ENCODE measurements around the gene CACNB1.

The CACNB1 gene

GRCh38 chr17:39239640-39240314, 42.3 kb upstream of the CACNB1 start:
- TF ChIP-seq, protein P1, sequence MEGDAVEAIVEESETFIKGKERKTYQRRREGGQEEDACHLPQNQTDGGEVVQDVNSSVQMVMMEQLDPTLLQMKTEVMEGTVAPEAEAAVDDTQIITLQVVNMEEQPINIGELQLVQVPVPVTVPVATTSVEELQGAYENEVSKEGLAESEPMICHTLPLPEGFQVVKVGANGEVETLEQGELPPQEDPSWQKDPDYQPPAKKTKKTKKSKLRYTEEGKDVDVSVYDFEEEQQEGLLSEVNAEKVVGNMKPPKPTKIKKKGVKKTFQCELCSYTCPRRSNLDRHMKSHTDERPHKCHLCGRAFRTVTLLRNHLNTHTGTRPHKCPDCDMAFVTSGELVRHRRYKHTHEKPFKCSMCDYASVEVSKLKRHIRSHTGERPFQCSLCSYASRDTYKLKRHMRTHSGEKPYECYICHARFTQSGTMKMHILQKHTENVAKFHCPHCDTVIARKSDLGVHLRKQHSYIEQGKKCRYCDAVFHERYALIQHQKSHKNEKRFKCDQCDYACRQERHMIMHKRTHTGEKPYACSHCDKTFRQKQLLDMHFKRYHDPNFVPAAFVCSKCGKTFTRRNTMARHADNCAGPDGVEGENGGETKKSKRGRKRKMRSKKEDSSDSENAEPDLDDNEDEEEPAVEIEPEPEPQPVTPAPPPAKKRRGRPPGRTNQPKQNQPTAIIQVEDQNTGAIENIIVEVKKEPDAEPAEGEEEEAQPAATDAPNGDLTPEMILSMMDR (IDR thresholded peaks at IDR 0.05; ENCODE audit: extremely low read depth, missing control alignments), result peak; percentile 79
- DNase-seq (ENCODE audit: low spot score), result peak; percentile 70

DNA sequence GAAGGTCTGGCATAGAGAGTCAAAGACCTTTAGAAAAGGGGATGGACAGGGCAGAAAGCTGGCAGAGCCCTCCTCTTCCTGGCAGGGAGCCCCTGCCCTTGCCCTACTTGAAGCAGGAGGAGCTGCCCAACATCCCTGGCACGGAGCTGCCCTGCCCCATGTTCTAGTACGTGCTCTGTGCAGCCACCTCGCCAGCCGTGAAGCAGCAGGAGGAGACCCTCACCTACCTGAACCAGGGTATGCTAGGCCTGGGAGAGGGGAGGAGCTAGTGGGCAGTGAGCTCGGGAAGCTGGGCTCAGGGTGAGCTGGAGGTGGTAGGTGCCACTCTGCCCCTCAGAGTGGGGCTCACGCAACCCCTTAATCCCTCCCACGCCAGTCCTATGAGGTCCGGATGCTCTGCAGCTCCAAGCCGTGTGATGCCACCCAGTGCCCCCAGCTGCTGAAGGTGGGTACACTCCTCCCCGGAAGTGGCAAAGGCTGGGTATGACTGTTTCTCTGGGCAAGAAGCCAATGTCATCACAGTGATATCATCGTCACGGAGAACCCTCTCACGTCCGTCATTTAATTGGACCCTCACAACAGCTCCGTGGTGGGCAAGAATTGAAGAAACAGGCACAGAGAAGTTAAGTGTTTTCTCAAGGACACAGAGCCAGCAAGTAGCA, 41.0 kb upstream of the CACNB1 start:
- TF ChIP-seq, protein P1 (IDR thresholded peaks at IDR 0.05; ENCODE audit: extremely low read depth, missing control alignments), result no peak

GRCh38 chr17:39237586-39237985, 40.1 kb upstream of the CACNB1 start:
- TF ChIP-seq, protein P1 (IDR thresholded peaks at IDR 0.05; ENCODE audit: extremely low read depth, missing control alignments), result no peak
- no peak for DNase-seq (ENCODE audit: low spot score)

More for the DNA sequence above, 41.0 kb upstream of the CACNB1 start:
- no peak for DNase-seq (ENCODE audit: low spot score)

DNA sequence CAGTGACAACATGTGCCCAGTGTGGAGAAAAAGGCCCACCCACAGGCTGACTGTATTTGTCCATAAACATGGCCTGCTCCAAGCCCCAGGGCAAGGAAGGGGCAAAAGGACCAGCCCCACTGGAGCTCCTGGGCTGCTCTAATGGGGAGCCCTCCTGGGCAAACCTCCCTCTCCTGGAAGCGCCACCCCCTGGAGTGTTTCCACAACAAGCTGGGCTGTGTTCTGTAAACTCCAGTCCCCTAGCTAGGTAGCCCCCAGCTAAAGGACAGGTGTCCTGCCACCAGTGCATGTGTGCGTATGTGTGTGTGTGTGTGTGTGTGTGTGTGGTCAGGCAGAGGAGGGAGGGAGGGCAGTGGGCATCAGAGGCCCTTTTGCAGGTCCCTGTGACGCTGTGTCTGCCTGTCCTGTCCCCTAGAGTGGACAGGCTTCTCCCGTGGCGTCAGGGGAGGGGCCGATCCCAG, 39.5 kb upstream of the CACNB1 start:
- no peak for DNase-seq (ENCODE audit: low spot score)

GRCh38 chr17:39236450-39236927, 39.0 kb upstream of the CACNB1 start:
- no peak for DNase-seq (ENCODE audit: low spot score)
- TF ChIP-seq, protein P1 (IDR thresholded peaks at IDR 0.05; ENCODE audit: extremely low read depth, missing control alignments), result no peak

More for the DNA sequence above, 39.5 kb upstream of the CACNB1 start:
- TF ChIP-seq, protein P1 (IDR thresholded peaks at IDR 0.05; ENCODE audit: extremely low read depth, missing control alignments), result no peak

DNA sequence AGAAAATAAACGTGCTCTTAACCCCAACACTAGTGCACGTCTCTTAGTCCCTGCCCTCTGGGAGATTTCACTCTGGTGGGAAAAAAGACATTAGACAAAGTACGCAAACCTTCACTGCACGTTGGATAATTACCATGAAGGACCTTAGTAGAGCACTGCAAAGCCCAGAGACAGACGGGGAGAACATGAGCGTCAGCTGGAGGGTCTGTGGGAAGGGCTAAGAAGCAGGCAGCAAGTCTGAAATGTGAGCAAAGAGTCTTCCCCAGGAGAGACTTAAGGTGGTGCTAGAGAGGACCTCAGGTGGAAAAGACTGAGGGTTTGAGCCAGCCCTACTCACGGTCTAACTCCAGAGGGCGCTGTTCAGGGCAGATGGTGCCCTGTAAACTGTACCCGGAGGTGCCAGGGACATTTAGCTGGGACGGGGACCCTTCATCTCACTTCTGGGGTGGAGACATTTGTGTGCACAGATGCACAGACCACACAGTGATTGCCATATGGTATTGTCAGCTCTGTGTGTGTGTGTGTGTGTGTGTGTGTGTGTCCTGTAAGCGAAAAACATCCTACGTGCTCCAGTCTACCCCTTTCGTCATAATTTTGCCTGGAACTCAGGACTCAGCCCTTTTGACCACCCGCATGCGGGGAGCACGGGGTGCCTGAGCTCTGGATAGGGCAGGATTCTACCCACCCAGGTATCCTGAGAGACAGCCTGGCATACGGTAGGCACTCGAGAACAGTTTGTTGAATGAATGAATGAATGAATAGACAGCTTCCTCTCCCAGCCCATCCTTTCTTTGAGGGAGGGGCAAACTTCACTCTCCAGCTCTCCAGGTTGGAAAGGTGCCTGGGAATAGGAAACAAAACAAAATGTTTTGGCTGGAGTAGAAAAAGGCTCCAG, 38.3 kb upstream of the CACNB1 start:
- peak; percentile 78 for DNase-seq (ENCODE audit: low spot score)
- TF ChIP-seq, protein P1 (IDR thresholded peaks at IDR 0.05; ENCODE audit: extremely low read depth, missing control alignments), result peak; percentile 35
